Nephron (organoid): ENCODE measurements around the gene MYO18A.

ENCODE experiments used
- H3K27ac Mint-ChIP-seq, 3 experiments: 2 replicates each; pipeline ENCODE4 v1.8.0; 2020; ENCODE audit warnings: mixed read lengths in 3 of 3, mild to moderate bottlenecking in 2 of 3, moderate library complexity in 1 of 3
- H3K27me3 Mint-ChIP-seq: 2 replicates; pipeline ENCODE4 v1.8.0; 2021; ENCODE audit warnings: low read depth, mild to moderate bottlenecking, moderate library complexity, mixed read lengths
- H3K36me3 Mint-ChIP-seq: 2 replicates; pipeline ENCODE4 v1.8.0; 2020; ENCODE audit warnings: low read depth, mixed read lengths
- H3K4me1 Mint-ChIP-seq: 2 replicates; pipeline ENCODE4 v1.8.0; 2020; ENCODE audit warnings: mixed read lengths
- H3K4me3 Mint-ChIP-seq, 3 experiments: 2 replicates each; pipeline ENCODE4 v1.8.0; 2020; ENCODE audit warnings: mild to moderate bottlenecking in 3 of 3, mixed read lengths in 3 of 3, moderate library complexity in 2 of 3
- H3K9me3 Mint-ChIP-seq: 2 replicates; pipeline ENCODE4 v1.8.0; 2020; ENCODE audit warnings: mixed read lengths
- TF ChIP-seq, protein P1 (sequence below), 3 experiments: fragments of 200-600 bp; sonication (generic); IDR thresholded peaks; one replicate each; pipeline ENCODE4 v1.5.0; 2021; ENCODE audit warnings: antibody characterized with exemption in 3 of 3; ENCODE audit not compliant: unreplicated experiment in 3 of 3

MYO18A gene

DNA sequence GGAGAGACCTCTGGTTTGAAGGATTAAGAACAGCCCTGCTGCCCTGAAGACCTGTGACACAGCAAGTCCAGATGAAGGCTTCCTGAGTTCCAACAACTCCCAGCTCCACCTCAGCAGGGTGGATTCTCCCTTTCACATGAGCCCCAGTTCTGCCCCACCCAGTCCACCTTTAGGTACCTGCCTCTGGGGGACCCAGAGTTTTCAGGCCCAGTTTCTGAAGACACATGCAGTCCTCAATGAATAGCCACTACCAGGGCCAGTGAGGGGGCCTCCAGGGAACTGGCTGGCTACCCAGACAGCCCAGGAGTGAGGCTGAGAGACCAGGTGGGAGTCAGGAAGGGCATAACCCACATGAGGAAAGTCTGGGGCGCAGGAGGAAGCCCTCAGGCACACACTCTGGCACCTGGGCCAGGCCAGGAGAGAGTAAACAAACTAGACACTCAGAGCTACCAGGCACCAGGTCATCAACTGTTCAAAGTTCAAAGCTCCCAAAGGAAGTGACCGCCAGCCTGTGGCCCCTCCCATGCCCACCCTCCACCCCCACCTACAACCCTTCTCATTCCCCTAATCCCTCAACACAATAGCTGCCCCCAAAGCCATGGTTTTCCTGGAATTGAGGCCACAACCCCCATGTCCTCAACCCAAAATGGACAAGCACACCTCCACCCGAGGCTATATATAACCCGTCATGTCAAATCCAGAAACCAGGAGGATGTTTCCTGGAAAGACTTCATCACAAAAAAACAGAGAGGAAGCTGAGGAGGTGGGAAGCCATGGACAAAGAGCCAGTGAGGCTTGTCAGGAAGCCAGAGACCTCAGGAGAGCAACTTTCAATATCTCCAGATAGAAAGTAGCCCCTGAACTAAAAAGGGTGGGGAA, 2.1 kb downstream of the MYO18A start:
- TF ChIP-seq, protein P1, sequence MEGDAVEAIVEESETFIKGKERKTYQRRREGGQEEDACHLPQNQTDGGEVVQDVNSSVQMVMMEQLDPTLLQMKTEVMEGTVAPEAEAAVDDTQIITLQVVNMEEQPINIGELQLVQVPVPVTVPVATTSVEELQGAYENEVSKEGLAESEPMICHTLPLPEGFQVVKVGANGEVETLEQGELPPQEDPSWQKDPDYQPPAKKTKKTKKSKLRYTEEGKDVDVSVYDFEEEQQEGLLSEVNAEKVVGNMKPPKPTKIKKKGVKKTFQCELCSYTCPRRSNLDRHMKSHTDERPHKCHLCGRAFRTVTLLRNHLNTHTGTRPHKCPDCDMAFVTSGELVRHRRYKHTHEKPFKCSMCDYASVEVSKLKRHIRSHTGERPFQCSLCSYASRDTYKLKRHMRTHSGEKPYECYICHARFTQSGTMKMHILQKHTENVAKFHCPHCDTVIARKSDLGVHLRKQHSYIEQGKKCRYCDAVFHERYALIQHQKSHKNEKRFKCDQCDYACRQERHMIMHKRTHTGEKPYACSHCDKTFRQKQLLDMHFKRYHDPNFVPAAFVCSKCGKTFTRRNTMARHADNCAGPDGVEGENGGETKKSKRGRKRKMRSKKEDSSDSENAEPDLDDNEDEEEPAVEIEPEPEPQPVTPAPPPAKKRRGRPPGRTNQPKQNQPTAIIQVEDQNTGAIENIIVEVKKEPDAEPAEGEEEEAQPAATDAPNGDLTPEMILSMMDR (IDR thresholded peaks at IDR 0.05; ENCODE audit: unreplicated experiment in 3 of 3), result no peak
- H3K27me3 Mint-ChIP-seq, result peaks cover 11% of the 10 kb centered on the region
- peaks cover 29% of the 10 kb centered on the region for H3K4me1 Mint-ChIP-seq
- H3K36me3 Mint-ChIP-seq, result no peaks in the 10 kb centered on the region
- H3K9me3 Mint-ChIP-seq, result peaks cover 3% of the 10 kb centered on the region
- peak overlapping the region; percentile 79 to 88 (median 87) for H3K27ac Mint-ChIP-seq
- peak overlapping the region; percentile 81 to 85 (median 84) for H3K4me3 Mint-ChIP-seq

DNA sequence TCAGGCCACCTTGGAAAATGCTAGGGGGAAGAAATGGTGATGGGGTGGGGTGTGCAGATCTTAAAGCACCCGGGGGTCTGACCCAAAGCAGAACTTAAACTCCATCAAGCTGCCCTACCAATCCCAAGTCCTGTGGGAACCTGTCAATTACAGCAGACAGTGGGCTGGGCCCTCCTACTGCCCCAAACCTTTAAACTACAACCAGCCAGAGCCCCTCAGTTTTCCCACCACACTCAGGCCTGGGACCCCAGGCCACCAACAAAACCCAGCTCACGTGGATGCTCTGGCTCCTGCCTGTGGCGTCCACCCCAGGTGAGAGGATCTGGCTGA, 2.7 kb downstream of the MYO18A start:
- peaks cover 3% of the 10 kb centered on the region for H3K36me3 Mint-ChIP-seq
- H3K9me3 Mint-ChIP-seq, result peaks cover 2% of the 10 kb centered on the region
- peak overlapping the region; percentile 81 to 85 (median 84) for H3K4me3 Mint-ChIP-seq
- TF ChIP-seq, protein P1 (IDR thresholded peaks at IDR 0.05; ENCODE audit: unreplicated experiment in 3 of 3), result no peak
- H3K27me3 Mint-ChIP-seq, result peaks cover 11% of the 10 kb centered on the region
- peaks cover 29% of the 10 kb centered on the region for H3K4me1 Mint-ChIP-seq
- peak overlapping the region in 2 of 3 experiments; percentile 68 to 79 for H3K27ac Mint-ChIP-seq

DNA sequence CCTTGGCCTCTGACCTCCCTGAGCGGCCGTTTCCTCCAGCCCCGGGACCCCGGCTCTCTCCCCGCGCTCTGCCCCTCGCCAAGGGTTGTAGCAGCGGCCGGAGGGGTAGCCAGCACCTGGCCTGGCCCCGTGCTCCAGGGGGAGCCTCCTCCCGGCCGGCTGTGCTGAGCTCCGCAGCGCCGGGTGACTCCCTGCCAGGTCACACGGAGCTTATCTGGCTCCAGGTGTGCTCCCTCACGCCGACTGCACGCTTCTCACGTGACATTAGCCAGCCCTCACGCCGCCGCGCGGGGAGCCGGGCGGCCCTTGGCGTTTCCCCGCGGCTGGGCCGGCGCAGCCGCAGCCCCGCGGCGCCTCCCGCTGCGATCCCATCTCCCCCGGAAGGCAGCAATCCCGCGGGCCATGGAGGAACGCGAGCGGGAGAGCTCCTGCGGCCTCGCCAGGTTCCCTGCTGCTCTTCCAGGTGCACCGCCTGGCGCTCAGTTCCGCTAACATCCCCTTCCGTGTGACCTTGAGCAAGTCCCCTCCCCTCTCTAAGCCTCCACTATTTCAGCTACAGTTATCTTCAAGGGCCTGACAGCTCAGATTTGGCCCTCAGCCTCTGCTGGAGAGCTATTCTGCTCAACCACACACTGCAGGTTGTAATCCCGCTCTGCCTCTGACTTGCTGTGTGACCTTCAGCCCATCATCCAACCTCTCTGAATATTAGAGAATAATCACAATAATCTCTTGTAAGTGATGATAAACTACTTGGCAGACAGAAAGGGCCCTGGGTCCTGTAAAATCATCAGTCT, 3.4 kb downstream of the MYO18A start:
- peaks cover 4% of the 10 kb centered on the region for H3K36me3 Mint-ChIP-seq
- peak overlapping the region; percentile 81 to 85 (median 84) for H3K4me3 Mint-ChIP-seq
- H3K27me3 Mint-ChIP-seq, result peaks cover 9% of the 10 kb centered on the region
- H3K4me1 Mint-ChIP-seq, result peaks cover 29% of the 10 kb centered on the region
- TF ChIP-seq, protein P1 (IDR thresholded peaks at IDR 0.05; ENCODE audit: unreplicated experiment in 3 of 3), result no peak
- no peaks in the 10 kb centered on the region for H3K9me3 Mint-ChIP-seq
- peak overlapping the region; percentile 12 to 83 (median 44) for H3K27ac Mint-ChIP-seq

DNA sequence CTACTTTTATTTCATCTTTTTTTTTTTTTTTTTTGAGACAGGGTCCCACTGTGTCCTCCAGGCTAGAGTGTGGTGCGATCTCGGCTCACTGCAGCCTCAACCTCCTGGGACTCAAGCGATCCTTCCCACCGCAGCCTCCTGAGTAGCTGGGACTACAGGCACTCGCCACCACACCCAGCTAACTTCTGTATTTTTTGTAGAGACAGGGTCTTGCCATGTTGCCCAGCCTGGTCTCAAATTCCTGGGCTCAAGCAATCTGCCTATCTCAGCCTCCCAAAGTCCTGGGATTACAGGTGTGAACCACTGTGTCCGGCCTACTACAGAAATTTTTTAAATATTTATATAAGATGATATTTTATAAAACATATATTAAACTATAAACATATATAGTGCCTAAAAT, 4.8 kb downstream of the MYO18A start:
- H3K9me3 Mint-ChIP-seq, result no peaks in the 10 kb centered on the region
- H3K27me3 Mint-ChIP-seq, result no peaks in the 10 kb centered on the region
- H3K36me3 Mint-ChIP-seq, result peaks cover 8% of the 10 kb centered on the region
- no peak overlapping the region for H3K27ac Mint-ChIP-seq
- peaks cover 34% of the 10 kb centered on the region for H3K4me1 Mint-ChIP-seq
- no peak overlapping the region for H3K4me3 Mint-ChIP-seq
- TF ChIP-seq, protein P1 (IDR thresholded peaks at IDR 0.05; ENCODE audit: unreplicated experiment in 3 of 3), result no peak

DNA sequence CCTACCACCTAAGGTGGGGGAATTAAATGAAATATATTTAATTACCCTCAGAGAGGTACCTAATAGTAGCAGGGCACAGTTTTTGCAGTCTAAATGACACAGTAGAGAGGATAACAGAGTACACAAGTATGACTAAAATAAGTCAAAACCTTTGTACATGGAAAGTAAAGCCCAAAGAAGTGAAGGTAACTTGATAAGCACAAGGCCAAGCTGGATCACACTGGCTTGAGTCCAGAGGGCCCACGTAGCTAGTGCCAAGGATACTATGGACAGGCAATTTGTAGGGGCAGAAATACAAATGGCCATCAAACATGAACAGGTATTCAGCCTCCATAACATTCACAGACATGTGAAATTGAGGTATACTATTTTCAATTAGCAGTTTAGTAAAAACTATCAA, 7.6 kb downstream of the MYO18A start:
- Mint-ChIP-seq H3K9me3 (no peaks in the 10 kb centered on the region), H3K4me1 (peaks cover 38% of the 10 kb centered on the region), H3K36me3 (peaks cover 14% of the 10 kb centered on the region), H3K27ac (no peak overlapping the region), H3K4me3 (no peak overlapping the region), H3K27me3 (no peaks in the 10 kb centered on the region)
- TF ChIP-seq, protein P1 (IDR thresholded peaks at IDR 0.05; ENCODE audit: unreplicated experiment in 3 of 3), result no peak
